ENCODE results near the gene EPHA4. TPM values are rescaled to one million over a fixed set of nuclear protein-coding genes. Genes with fewer than 3 reads are reported as not detected.

Gene EPHA4
- total RNA-seq (ENCODE audit: insufficient read depth, low replicate concordance) = 15.2 TPM

GRCh38 chr2:221572219-221572820, at the start of gene EPHA4:
EPHA4 (minus strand) TSS chr2:221572304; CDS start chr2:221572248, 56 bp downstream.
- DNase-seq (ENCODE audit: low spot score) = peak; percentile 95

- DNase-seq (ENCODE audit: low spot score) = no peak
Observed at GRCh38 chr2:221618007-221618406, 45.9 kb upstream of the EPHA4 start.

- DNase-seq (ENCODE audit: low spot score) = no peak
Observed at GRCh38 chr2:221616561-221616960, 44.5 kb upstream of the EPHA4 start.

- no peak for DNase-seq (ENCODE audit: low spot score)
Observed at GRCh38 chr2:221614274-221614673, 42.2 kb upstream of the EPHA4 start.

GRCh38 chr2:221612800-221613199, 40.7 kb upstream of the EPHA4 start:
- DNase-seq (ENCODE audit: low spot score) = no peak

- DNase-seq (ENCODE audit: low spot score) = no peak
Observed at GRCh38 chr2:221612161-221612560, 40.1 kb upstream of the EPHA4 start.

- DNase-seq (ENCODE audit: low spot score) = no peak
Observed at GRCh38 chr2:221610675-221611074, 38.6 kb upstream of the EPHA4 start.

- no peak for DNase-seq (ENCODE audit: low spot score)
Observed at GRCh38 chr2:221610255-221610654, 38.2 kb upstream of the EPHA4 start.

- no peak for DNase-seq (ENCODE audit: low spot score)
Observed at GRCh38 chr2:221608442-221608841, 36.3 kb upstream of the EPHA4 start.

- no peak for DNase-seq (ENCODE audit: low spot score)
Observed at GRCh38 chr2:221606424-221606823, 34.3 kb upstream of the EPHA4 start.

GRCh38 chr2:221605751-221606240, 33.7 kb upstream of the EPHA4 start:
- no peak for DNase-seq (ENCODE audit: low spot score)

- no peak for DNase-seq (ENCODE audit: low spot score)
Observed at GRCh38 chr2:221602938-221603337, 30.8 kb upstream of the EPHA4 start.

- no peak for DNase-seq (ENCODE audit: low spot score)
Observed at GRCh38 chr2:221601376-221601775, 29.3 kb upstream of the EPHA4 start.

- DNase-seq (ENCODE audit: low spot score) = no peak
Observed at GRCh38 chr2:221600388-221600787, 28.3 kb upstream of the EPHA4 start.

GRCh38 chr2:221596192-221596591, 24.1 kb upstream of the EPHA4 start:
- DNase-seq (ENCODE audit: low spot score) = peak; percentile 56

- DNase-seq (ENCODE audit: low spot score) = no peak
Observed at GRCh38 chr2:221590861-221591365, 18.8 kb upstream of the EPHA4 start.

- no peak for DNase-seq (ENCODE audit: low spot score)
Observed at GRCh38 chr2:221589696-221590095, 17.6 kb upstream of the EPHA4 start.

GRCh38 chr2:221588306-221588985, 16.3 kb upstream of the EPHA4 start:
- no peak for DNase-seq (ENCODE audit: low spot score)

GRCh38 chr2:221581986-221582385, 9.9 kb upstream of the EPHA4 start:
- DNase-seq (ENCODE audit: low spot score) = no peak

- no peak for DNase-seq (ENCODE audit: low spot score)
Observed at GRCh38 chr2:221574231-221574570, 2.1 kb upstream of the EPHA4 start.

GRCh38 chr2:221573430-221574230, 1.5 kb upstream of the EPHA4 start:
- DNase-seq (ENCODE audit: low spot score) = peak; percentile 92

GRCh38 chr2:221572821-221573429, 821 bp upstream of the EPHA4 start:
- DNase-seq (ENCODE audit: low spot score) = peak; percentile 63
